Non-pigmented ciliary epithelial cell (primary cell): ENCODE measurements around the gene ITPR2.
"Not testable (repeated sequence)": the region's sequence is repeated elsewhere in the genome, so short reads cannot be mapped to it uniquely, and the experiment has no call there.

Experiments used
- DNase-seq: peaks from one replicate; pipeline ENCODE4 v3.0.0-alpha.2; 2010; ENCODE audit warnings: low read depth

Gene ITPR2

GRCh38 chr12:26622601-26623000 is 210.4 kb downstream of the ITPR2 start:
- DNase-seq = no peak

DNA sequence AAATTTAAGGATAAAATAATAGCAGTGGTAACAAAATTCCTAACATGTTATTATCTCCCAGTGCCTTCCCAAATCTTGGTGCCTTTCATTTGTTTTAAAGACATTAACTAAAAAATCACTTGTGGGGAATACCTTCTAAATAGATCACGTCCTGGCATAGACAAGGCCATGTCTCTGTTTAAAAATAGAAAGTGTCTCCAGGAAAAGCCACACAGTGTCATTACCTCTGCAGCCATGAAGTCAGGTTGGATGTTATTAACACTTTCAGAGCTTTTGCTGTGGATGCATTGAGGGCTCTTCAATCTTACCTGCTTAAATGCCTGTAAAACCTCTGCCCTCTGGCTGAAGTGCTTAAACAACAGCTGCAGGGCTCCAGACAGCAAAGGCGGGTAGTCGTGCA is 211.1 kb downstream of the ITPR2 start:
- DNase-seq = no peak

GRCh38 chr12:26620907-26621306 is 212.1 kb downstream of the ITPR2 start:
- no peak for DNase-seq

- DNase-seq = no peak
Measured at GRCh38 chr12:26617513-26617912, 215.5 kb downstream of the ITPR2 start.

DNA sequence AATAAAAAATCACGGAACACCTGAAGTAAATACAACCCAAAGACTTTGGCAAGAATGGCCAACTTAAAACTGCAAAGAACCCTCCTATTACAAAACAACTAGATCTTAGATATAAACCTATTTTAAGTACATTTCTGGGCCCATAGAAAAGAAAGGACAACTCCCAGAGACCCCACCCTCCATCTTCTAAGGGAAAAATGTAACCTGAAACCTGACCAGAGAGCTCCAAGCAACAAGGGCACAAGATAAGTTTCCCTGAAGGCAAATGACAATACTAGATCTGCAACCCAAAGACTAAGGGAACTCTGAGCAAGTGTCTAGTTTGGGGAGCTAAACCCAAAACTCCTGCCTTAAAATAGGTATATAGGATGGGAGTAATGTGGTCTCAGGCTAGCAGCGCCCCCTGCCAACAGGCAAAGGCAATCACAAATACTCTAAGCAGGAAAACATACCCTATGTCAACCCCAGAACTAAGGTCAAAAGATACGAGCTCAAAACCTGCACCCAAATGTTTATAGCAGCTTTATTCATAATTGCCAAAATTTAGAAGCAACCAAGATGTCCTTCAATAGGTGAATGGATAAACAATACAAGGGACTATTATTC is 218.9 kb downstream of the ITPR2 start:
- DNase-seq = no peak

GRCh38 chr12:26612203-26612602 is 220.8 kb downstream of the ITPR2 start:
- DNase-seq = no peak

- no peak for DNase-seq
Measured at GRCh38 chr12:26611598-26611997, 221.4 kb downstream of the ITPR2 start.

- DNase-seq = no peak
Measured at GRCh38 chr12:26610774-26611173, 222.2 kb downstream of the ITPR2 start.

DNA sequence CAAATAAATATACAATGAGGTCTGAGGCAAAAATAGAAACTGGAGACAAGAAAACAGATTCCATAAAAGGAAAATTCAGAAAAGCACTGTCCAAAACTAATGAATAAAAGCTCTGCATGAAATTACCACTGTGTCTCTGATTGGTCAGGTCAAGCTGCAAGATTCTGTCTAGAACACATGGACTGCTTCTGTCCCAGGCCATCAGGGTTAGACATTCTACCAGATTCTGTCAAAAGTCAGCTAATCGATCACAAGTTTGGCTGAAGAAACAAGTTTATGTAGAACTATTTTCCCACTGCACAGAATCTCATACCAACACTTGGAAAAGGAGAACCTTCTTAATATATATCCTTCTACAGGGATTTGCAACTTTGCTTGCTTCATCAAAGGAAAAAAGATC is 223.0 kb downstream of the ITPR2 start:
- DNase-seq = no peak

- no peak for DNase-seq
Measured at GRCh38 chr12:26608706-26609105, 224.3 kb downstream of the ITPR2 start.

DNA sequence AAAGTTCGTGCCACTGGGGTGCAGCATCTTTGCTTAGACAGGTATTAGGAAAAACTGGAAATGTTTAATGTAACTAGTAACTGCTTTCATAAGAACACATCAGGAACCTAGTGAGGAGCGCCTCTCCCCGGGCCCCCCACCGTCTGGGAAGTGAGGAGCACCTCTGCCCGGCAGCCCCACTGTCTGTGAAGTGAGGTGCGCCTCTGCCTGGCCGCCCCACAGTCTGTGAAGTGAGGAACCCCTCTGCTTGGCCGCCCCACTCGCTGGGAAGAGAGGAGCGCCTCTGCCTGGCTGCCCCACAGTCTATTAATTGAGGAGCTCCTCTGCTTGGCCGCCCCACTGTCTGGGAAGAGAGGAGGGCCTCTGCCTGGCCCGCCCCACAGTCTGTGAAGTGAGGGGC is 224.7 kb downstream of the ITPR2 start:
- no peak for DNase-seq

GRCh38 chr12:26606911-26607310 is 226.1 kb downstream of the ITPR2 start:
- DNase-seq = no peak

DNA sequence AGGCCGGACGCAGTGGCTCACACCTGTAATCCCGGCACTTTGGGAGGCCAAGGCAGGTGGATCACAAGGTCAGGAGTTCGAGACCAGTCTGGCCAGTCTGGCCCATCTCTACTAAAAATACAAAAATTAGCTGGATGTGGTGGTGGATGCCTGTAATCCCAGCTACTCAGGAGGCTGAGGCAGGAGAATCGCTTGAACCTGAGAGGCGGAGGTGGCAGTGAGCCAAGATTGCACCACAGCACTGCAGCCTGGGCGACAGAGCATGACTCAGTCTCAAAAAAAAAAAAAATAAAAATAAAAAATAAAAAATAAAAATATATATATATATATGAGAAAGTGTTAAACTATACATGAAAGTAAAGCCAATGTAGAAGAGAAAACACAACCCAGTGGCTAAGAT is 228.2 kb downstream of the ITPR2 start:
- DNase-seq = not testable (repeated sequence)

DNA sequence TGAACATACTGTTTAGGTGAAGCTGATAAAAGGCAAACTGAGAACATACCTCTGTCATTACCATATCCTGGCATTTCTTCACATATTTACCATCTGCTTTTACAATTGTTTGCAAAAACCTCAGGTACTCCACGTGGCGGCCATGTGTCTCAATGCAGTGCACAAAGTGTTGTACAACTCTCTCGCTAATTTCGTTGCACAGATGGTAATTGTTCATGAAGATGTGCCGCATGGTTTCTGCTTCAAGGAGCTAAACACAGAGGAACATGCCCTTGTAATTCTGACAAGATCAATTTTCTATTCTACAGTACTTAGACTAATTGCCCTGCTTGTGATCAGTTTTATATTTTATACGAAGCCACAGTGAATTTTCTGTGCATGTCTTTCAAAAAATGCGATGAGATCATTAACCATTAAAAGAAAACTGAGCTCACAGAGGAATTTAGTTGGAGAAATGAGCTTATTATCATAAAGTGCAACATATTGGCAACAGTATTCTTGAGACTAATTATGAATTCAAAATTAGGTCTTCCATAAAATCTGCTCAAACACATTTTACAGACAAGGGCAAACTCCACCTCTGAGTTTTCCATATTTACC is 233.8 kb downstream of the ITPR2 start:
- DNase-seq = no peak

GRCh38 chr12:26595806-26596205 is 237.2 kb downstream of the ITPR2 start:
- DNase-seq = no peak

DNA sequence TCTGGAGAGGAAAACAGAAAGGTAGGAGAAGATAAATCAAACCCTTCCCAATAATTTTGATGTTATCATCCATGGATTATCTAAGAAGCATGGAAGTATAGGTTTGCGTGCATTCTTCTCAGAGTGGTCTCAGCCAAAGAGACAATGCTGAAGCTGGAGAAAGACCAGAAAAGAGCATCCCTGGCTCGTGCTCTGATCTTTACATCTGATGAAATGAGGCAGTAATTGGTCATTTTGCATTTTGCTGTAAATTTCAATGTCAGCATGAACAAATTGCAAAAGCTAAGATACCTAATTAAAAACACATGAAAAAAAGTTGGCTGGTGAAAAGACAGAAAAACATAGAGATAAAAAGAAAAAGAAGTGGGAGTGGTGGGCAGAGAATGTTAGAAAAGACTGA is 252.4 kb downstream of the ITPR2 start:
- DNase-seq = no peak

DNA sequence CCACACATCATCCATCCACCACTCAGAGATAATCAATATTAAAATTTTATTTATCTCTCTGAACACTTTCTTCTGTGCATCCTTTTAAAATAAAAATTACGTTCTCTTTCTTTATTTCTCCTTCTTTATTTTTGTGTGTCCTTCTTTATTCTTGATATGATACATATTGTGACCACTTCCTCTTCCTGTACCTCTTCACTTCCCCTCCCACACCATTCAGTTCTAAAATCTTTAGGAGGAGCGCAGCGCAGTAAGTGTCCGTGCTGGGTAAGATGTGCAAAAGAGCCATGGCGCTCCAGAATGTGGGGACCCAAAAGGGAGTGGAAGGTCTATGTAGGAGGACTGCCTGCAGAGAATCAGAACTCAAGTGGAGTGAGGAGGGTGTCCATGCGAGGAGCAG is 256.7 kb downstream of the ITPR2 start:
- DNase-seq = no peak

- no peak for DNase-seq
Measured at GRCh38 chr12:26573225-26573909, 259.6 kb downstream of the ITPR2 start.

DNA sequence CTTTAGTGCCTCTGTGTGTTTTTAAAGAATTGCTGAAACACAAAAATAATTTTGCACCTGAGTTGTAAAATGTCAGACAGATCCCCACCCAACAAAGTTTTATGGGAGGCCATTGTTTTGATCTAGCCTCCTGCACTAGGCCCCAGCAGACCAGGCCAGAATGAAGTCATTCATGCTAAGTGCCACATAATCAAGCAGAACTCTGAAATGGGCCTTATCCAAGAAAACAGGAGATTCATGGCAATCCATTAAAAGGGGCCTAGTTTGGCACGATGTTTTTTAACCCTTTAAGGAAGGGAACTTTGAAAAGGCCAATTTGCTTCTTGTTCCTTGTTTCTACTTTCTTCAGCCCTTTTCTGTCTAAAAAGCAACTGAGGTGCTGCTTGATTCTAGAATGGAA is 260.9 kb downstream of the ITPR2 start:
- no peak for DNase-seq

- no peak for DNase-seq
Measured at GRCh38 chr12:26571560-26571959, 261.4 kb downstream of the ITPR2 start.

GRCh38 chr12:26567126-26567525 is 265.9 kb downstream of the ITPR2 start:
- no peak for DNase-seq

- peak; percentile 1 for DNase-seq
Measured at GRCh38 chr12:26566675-26567074, 266.3 kb downstream of the ITPR2 start.

- no peak for DNase-seq
Measured at GRCh38 chr12:26566186-26566585, 266.8 kb downstream of the ITPR2 start.

GRCh38 chr12:26564391-26564790 is 268.6 kb downstream of the ITPR2 start:
- peak; percentile 17 for DNase-seq
